Stomach (tissue), 19 donors: ENCODE data around the gene BCR. TPM values are rescaled to one million over a fixed set of nuclear protein-coding genes. Genes with fewer than 3 reads are reported as not detected.

Source experiments
- DNase-seq, 2 donors: peaks; one replicate each; pipeline versions ENCODE4 v3.0.0 to v3.0.0-alpha.2; 2013 to 2019
- H3K27ac ChIP-seq, 5 donors: fragments of 200-600 bp in 4 of 5; sonication (generic) in 4 of 5; one replicate each; pipeline ENCODE4 v1.5.1; 2013 to 2019; ENCODE audit warnings: mild to moderate bottlenecking in 1 of 5, moderate library complexity in 1 of 5
- H3K27me3 ChIP-seq, 3 donors: fragments of 200-600 bp; sonication (generic); one replicate each; pipeline ENCODE4 v1.5.1; 2017 to 2019; ENCODE audit warnings: mixed run types in 1 of 3
- H3K36me3 ChIP-seq, 4 donors: fragments of 200-600 bp; sonication (generic); 1 replicate in 3 of 4; 2 replicates in 1 of 4; pipeline ENCODE4 v1.5.1; 2016 to 2019
- H3K4me1 ChIP-seq, 4 donors: fragments of 200-600 bp; sonication (generic); one replicate each; pipeline ENCODE4 v1.5.1; 2016 to 2019
- H3K4me3 ChIP-seq, 4 donors: fragments of 200-600 bp; sonication (generic) in 3 of 4; one replicate each; pipeline ENCODE4 v1.5.1; 2016 to 2019; ENCODE audit warnings: mild to moderate bottlenecking in 1 of 4
- H3K9me3 ChIP-seq, 4 donors: fragments of 200-600 bp; sonication (generic); one replicate each; pipeline ENCODE4 v1.5.1; 2016 to 2019
- EP300 ChIP-seq: sonication (generic); formaldehyde crosslinking; IDR thresholded peaks from one replicate; pipeline ENCODE4 v1.6.1; 2017; ENCODE audit warnings: antibody characterized with exemption
- POLR2A ChIP-seq, 4 donors: fragments of 450-650 bp; IDR thresholded peaks; one replicate each; pipeline ENCODE4 v1.6.1; 2016; ENCODE audit warnings: antibody characterized with exemption in 4 of 4, control low read depth in 2 of 4, mild to moderate bottlenecking in 1 of 4, moderate library complexity in 1 of 4
- POLR2AphosphoS5 ChIP-seq, 3 donors: sonication (generic); formaldehyde crosslinking; IDR thresholded peaks; one replicate each; pipeline ENCODE4 v1.6.1; 2016; ENCODE audit warnings: antibody characterized with exemption in 3 of 3
- WGBS, 5 donors: extraction: QIAGEN DNeasy Blood & Tissue Kit in 3 of 5; methylation state at CpG; one replicate each; pipeline versions ENCODE4 v1.1.5 to v1.1.7; 2013 to 2018; 5-methylcytosine and 5-hydroxymethylcytosine counted together
- intact Hi-C: fragments of 100-400 bp; cut with DNase I; formaldehyde crosslinking; loops from one replicate; pipeline ENCODE4 v1.15.1; 2023; ENCODE audit warnings: low total_unique reads
- long read RNA-seq, 10 donors: transcript quantifications; one replicate each; lab custom pipeline, GENCODE V29; 2026
- polyA plus RNA-seq, 3 donors: library from polyadenylated mRNA; stranded (reverse); fragments of 200-250 nt; gene quantifications; one replicate each; pipeline ENCODE4 v1.2.3, GENCODE V29; 2013
- total RNA-seq, 5 donors: library from RNA; depleted of rRNA; stranded (reverse); fragments of >200 nt; gene quantifications; one replicate each; pipeline versions ENCODE4 v1.1.0 to v1.2.3, GENCODE V29; 2014 to 2016
- TF ChIP-seq, protein P1 (sequence below), 7 experiments: fragments of 450-650 bp in 4 of 7; fragments of 200-600 bp in 3 of 7; sonication (generic) in 3 of 7; IDR thresholded peaks; one replicate each; pipeline ENCODE4 v1.5.1; 2016 to 2019; ENCODE audit warnings: antibody characterized with exemption in 7 of 7, control low read depth in 2 of 7, mild to moderate bottlenecking in 1 of 7
- donor health status: healthy with polysubstance abuse.
- donor health status: Bipolar disorder and iron deficiency.
- donor health status: healthy.

Gene BCR
- total RNA-seq (10 to 100 TPM; 12.8 to 80.1 (median 41.5) TPM), polyA plus RNA-seq (10 to 100 TPM; 10.4 to 14.7 (median 14.1) TPM)
- long read RNA-seq, donor 1: 0 reads
- long read RNA-seq, donor 2, full-length matches to known transcripts: 3 of 3 reads
- long read RNA-seq, donor 2, partial matches to known transcripts: 0 of 3 reads
- long read RNA-seq, donor 2, other reads (novel, unspliced or antisense): 0 of 3 reads
- long read RNA-seq, donor 3, full-length matches to known transcripts: 2 of 2 reads
- long read RNA-seq, donor 3, partial matches to known transcripts: 0 of 2 reads
- long read RNA-seq, donor 3, other reads (novel, unspliced or antisense): 0 of 2 reads
- long read RNA-seq, donor 4: 0 reads
- long read RNA-seq, donor 5, full-length matches to known transcripts: 2 of 2 reads
- long read RNA-seq, donor 5, partial matches to known transcripts: 0 of 2 reads
- long read RNA-seq, donor 5, other reads (novel, unspliced or antisense): 0 of 2 reads
- long read RNA-seq, donor 6, full-length matches to known transcripts: 1 of 10 reads
- long read RNA-seq, donor 6, partial matches to known transcripts: 9 of 10 reads
- long read RNA-seq, donor 6, other reads (novel, unspliced or antisense): 0 of 10 reads
- long read RNA-seq, donor 7: 0 reads
- long read RNA-seq, donor 8, full-length matches to known transcripts: 1 of 1 reads
- long read RNA-seq, donor 8, partial matches to known transcripts: 0 of 1 reads
- long read RNA-seq, donor 8, other reads (novel, unspliced or antisense): 0 of 1 reads
- long read RNA-seq, donor 9: 0 reads
- long read RNA-seq, donor 10: 0 reads

DNA sequence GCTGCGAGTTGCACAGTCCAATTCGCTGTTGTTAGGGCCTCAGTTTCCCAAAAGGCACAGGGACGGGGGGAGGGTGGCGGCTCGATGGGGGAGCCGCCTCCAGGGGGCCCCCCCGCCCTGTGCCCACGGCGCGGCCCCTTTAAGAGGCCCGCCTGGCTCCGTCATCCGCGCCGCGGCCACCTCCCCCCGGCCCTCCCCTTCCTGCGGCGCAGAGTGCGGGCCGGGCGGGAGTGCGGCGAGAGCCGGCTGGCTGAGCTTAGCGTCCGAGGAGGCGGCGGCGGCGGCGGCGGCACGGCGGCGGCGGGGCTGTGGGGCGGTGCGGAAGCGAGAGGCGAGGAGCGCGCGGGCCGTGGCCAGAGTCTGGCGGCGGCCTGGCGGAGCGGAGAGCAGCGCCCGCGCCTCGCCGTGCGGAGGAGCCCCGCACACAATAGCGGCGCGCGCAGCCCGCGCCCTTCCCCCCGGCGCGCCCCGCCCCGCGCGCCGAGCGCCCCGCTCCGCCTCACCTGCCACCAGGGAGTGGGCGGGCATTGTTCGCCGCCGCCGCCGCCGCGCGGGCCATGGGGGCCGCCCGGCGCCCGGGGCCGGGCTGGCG, at the start of gene BCR:
Gene BCR (plus strand): TSS at position 209 of the 592 bp plus-strand sequence. CDS start 452 bp downstream, outside the sequence.
- Histone ChIP-seq H3K9me3 (peaks cover 0 to 15% (median 4%) of the 10 kb centered on the region in 4 donors), H3K4me3 (peak within 1 kb of the TSS; percentile 66 to 73 (median 69)), H3K27me3 (no peaks in the 10 kb centered on the region), H3K4me1 (peaks cover 53 to 73% (median 66%) of the 10 kb centered on the region in 4 donors), H3K36me3 (peaks cover 0 to 6% (median 0%) of the 10 kb centered on the region in 4 donors), H3K27ac (peak within 1 kb of the TSS; percentile 81 to 90 (median 84))
- intact Hi-C loops: no loop called here
- TF ChIP-seq, protein P1, sequence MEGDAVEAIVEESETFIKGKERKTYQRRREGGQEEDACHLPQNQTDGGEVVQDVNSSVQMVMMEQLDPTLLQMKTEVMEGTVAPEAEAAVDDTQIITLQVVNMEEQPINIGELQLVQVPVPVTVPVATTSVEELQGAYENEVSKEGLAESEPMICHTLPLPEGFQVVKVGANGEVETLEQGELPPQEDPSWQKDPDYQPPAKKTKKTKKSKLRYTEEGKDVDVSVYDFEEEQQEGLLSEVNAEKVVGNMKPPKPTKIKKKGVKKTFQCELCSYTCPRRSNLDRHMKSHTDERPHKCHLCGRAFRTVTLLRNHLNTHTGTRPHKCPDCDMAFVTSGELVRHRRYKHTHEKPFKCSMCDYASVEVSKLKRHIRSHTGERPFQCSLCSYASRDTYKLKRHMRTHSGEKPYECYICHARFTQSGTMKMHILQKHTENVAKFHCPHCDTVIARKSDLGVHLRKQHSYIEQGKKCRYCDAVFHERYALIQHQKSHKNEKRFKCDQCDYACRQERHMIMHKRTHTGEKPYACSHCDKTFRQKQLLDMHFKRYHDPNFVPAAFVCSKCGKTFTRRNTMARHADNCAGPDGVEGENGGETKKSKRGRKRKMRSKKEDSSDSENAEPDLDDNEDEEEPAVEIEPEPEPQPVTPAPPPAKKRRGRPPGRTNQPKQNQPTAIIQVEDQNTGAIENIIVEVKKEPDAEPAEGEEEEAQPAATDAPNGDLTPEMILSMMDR (IDR thresholded peaks at IDR 0.05): no peak
- peak; percentile 66 to 85 (median 75) for TF ChIP-seq POLR2AphosphoS5 (IDR thresholded peaks at IDR 0.05)
- WGBS, 5 donors: 0% methylated on average over 9 to 81 of the region's 88 CpGs
- DNase-seq: peak; percentile 83 to 93

DNA sequence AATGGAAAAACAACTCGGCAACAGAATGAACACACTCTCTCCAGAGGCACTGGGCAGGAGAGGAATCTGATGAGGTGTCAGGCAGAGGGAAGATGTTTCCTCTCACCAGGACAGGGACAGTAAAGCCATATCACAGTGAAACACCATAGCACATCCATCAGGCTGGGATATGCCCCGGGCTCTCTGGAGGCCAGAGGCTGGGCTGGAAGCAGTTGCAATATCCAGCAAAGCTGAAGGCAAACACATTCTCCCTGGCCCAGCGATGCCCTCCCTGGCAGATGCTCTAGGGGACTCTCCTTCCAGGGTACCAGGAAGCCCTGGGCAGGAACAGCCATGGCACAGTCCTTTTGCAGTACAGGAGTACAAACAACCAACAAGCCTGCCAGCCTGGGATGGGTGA, 49.6 kb upstream of the BCR start:
- Histone ChIP-seq H3K4me3 (no peak overlapping the region), H3K27me3 (no peaks in the 10 kb centered on the region), H3K27ac (no peak overlapping the region), H3K36me3 (no peaks in the 10 kb centered on the region), H3K4me1 (peaks cover 0 to 10% (median 5%) of the 10 kb centered on the region in 4 donors), H3K9me3 (no peaks in the 10 kb centered on the region)
- intact Hi-C loops: loop anchor here (10.0 kb wide), 1 partner anchor 276 kb away; no protein-coding TSS in a partner anchor
- TF ChIP-seq, protein P1 (IDR thresholded peaks at IDR 0.05): no peak
- no peak for TF ChIP-seq EP300
- no peak for TF ChIP-seq POLR2AphosphoS5 (IDR thresholded peaks at IDR 0.05)
- no peak for TF ChIP-seq POLR2A (IDR thresholded peaks at IDR 0.05)
- 42 to 53% (median 46%) methylated on average over 3 of the region's 3 CpGs for WGBS, 5 donors
- DNase-seq: no peak

GRCh38 chr22:23131931-23132330, 48.4 kb upstream of the BCR start:
- H3K4me1 ChIP-seq: peaks cover 0 to 10% (median 5%) of the 10 kb centered on the region in 4 donors
- TF ChIP-seq POLR2A (IDR thresholded peaks at IDR 0.05) (no peak), POLR2AphosphoS5 (IDR thresholded peaks at IDR 0.05) (no peak), EP300 (no peak)
- TF ChIP-seq, protein P1 (IDR thresholded peaks at IDR 0.05): no peak
- H3K36me3 ChIP-seq: no peaks in the 10 kb centered on the region
- no peak for DNase-seq
- H3K9me3 ChIP-seq: no peaks in the 10 kb centered on the region
- H3K27ac ChIP-seq: no peak overlapping the region
- intact Hi-C loops: loop anchor here (10.0 kb wide), 1 partner anchor 277 kb away; no protein-coding TSS in a partner anchor
- no peaks in the 10 kb centered on the region for H3K27me3 ChIP-seq
- no peak overlapping the region for H3K4me3 ChIP-seq
- 67 to 79% (median 69%) methylated on average over 6 of the region's 6 CpGs for WGBS, 5 donors
